Measurements from ENCODE around the gene NF2.
"Not testable (repeated sequence)": the region's sequence is repeated elsewhere in the genome, so short reads cannot be mapped to it uniquely, and the experiment has no call there.

Gene NF2

GRCh38 chr22:29574762-29575450 lies 28.5 kb upstream of the NF2 start:
- Histone ChIP-seq H3K4me1 (ENCODE audit: control insufficient read depth, insufficient read depth, low read length, poor library complexity, severe bottlenecking) (peaks cover 2% of the 10 kb centered on the region), H3K36me3 (ENCODE audit: control insufficient read depth, insufficient read depth, low read length) (peaks cover 7% of the 10 kb centered on the region), H3K4me3 (ENCODE audit: extremely low read depth, insufficient read depth, low read length, poor library complexity, severe bottlenecking) (no peak overlapping the region), H3K9me3 (ENCODE audit: control insufficient read depth, low read length) (no peaks in the 10 kb centered on the region), H3K27ac (ENCODE audit: low read depth, low read length, severe bottlenecking) (no peak overlapping the region)
- WGBS, 2 experiments (ENCODE audit: insufficient coverage in 2 of 2), result 93 to 100% methylated on average over 3 to 6 of the region's 7 CpGs

GRCh38 chr22:29578462-29579200 lies 24.8 kb upstream of the NF2 start:
- Histone ChIP-seq H3K36me3 (ENCODE audit: control insufficient read depth, insufficient read depth, low read length) (no peaks in the 10 kb centered on the region), H3K4me3 (ENCODE audit: extremely low read depth, insufficient read depth, low read length, poor library complexity, severe bottlenecking) (no peak overlapping the region), H3K27ac (ENCODE audit: low read depth, low read length, severe bottlenecking) (no peak overlapping the region), H3K4me1 (ENCODE audit: control insufficient read depth, insufficient read depth, low read length, poor library complexity, severe bottlenecking) (peaks cover 11% of the 10 kb centered on the region), H3K9me3 (ENCODE audit: control insufficient read depth, low read length) (no peaks in the 10 kb centered on the region)
- 77 to 90% methylated on average over 7 to 10 of the region's 10 CpGs for WGBS, 2 experiments (ENCODE audit: insufficient coverage in 2 of 2)

- H3K4me1 ChIP-seq (ENCODE audit: control insufficient read depth, insufficient read depth, low read length, poor library complexity, severe bottlenecking), result peaks cover 11% of the 10 kb centered on the region
- no peaks in the 10 kb centered on the region for H3K36me3 ChIP-seq (ENCODE audit: control insufficient read depth, insufficient read depth, low read length)
- no peaks in the 10 kb centered on the region for H3K9me3 ChIP-seq (ENCODE audit: control insufficient read depth, low read length)
- peak overlapping the region; percentile 74 for H3K27ac ChIP-seq (ENCODE audit: low read depth, low read length, severe bottlenecking)
- peak overlapping the region; percentile 78 for H3K4me3 ChIP-seq (ENCODE audit: extremely low read depth, insufficient read depth, low read length, poor library complexity, severe bottlenecking)
- 21 to 31% methylated on average over 5 to 8 of the region's 8 CpGs for WGBS, 2 experiments (ENCODE audit: insufficient coverage in 2 of 2)
These were observed 23.1 kb upstream of the NF2 start for GRCh38 chr22:29580200-29580810.

GRCh38 chr22:29581799-29582198 lies 21.6 kb upstream of the NF2 start:
- 91 to 94% methylated on average over 10 of the region's 12 CpGs for WGBS, 2 experiments (ENCODE audit: insufficient coverage in 2 of 2)
- Histone ChIP-seq H3K9me3 (ENCODE audit: control insufficient read depth, low read length) (no peaks in the 10 kb centered on the region), H3K36me3 (ENCODE audit: control insufficient read depth, insufficient read depth, low read length) (no peaks in the 10 kb centered on the region), H3K4me1 (ENCODE audit: control insufficient read depth, insufficient read depth, low read length, poor library complexity, severe bottlenecking) (peaks cover 11% of the 10 kb centered on the region), H3K4me3 (ENCODE audit: extremely low read depth, insufficient read depth, low read length, poor library complexity, severe bottlenecking) (peak overlapping the region; percentile 78), H3K27ac (ENCODE audit: low read depth, low read length, severe bottlenecking) (no peak overlapping the region)

- Histone ChIP-seq H3K36me3 (ENCODE audit: control insufficient read depth, insufficient read depth, low read length) (no peaks in the 10 kb centered on the region), H3K27ac (ENCODE audit: low read depth, low read length, severe bottlenecking) (no peak overlapping the region), H3K9me3 (ENCODE audit: control insufficient read depth, low read length) (no peaks in the 10 kb centered on the region), H3K4me1 (ENCODE audit: control insufficient read depth, insufficient read depth, low read length, poor library complexity, severe bottlenecking) (peaks cover 8% of the 10 kb centered on the region), H3K4me3 (ENCODE audit: extremely low read depth, insufficient read depth, low read length, poor library complexity, severe bottlenecking) (no peak overlapping the region)
- 80 to 91% methylated on average over 4 to 5 of the region's 5 CpGs for WGBS, 2 experiments (ENCODE audit: insufficient coverage in 2 of 2)
These were observed 18.5 kb upstream of the NF2 start for GRCh38 chr22:29584975-29585374.

GRCh38 chr22:29586193-29586705 lies 17.2 kb upstream of the NF2 start:
- 88 to 100% methylated on average over 1 to 3 of the region's 4 CpGs for WGBS, 2 experiments (ENCODE audit: insufficient coverage in 2 of 2)
- not testable (repeated sequence) for H3K9me3 ChIP-seq (ENCODE audit: control insufficient read depth, low read length); H3K4me1 ChIP-seq (ENCODE audit: control insufficient read depth, insufficient read depth, low read length, poor library complexity, severe bottlenecking); H3K4me3 ChIP-seq (ENCODE audit: extremely low read depth, insufficient read depth, low read length, poor library complexity, severe bottlenecking); H3K36me3 ChIP-seq (ENCODE audit: control insufficient read depth, insufficient read depth, low read length); H3K27ac ChIP-seq (ENCODE audit: low read depth, low read length, severe bottlenecking)

GRCh38 chr22:29587938-29588699 lies 15.3 kb upstream of the NF2 start:
- no peaks in the 10 kb centered on the region for H3K9me3 ChIP-seq (ENCODE audit: control insufficient read depth, low read length)
- no peaks in the 10 kb centered on the region for H3K4me1 ChIP-seq (ENCODE audit: control insufficient read depth, insufficient read depth, low read length, poor library complexity, severe bottlenecking)
- 88 to 91% methylated on average over 7 to 8 of the region's 9 CpGs for WGBS, 2 experiments (ENCODE audit: insufficient coverage in 2 of 2)
- H3K4me3 ChIP-seq (ENCODE audit: extremely low read depth, insufficient read depth, low read length, poor library complexity, severe bottlenecking), result no peak overlapping the region
- no peaks in the 10 kb centered on the region for H3K36me3 ChIP-seq (ENCODE audit: control insufficient read depth, insufficient read depth, low read length)
- H3K27ac ChIP-seq (ENCODE audit: low read depth, low read length, severe bottlenecking), result no peak overlapping the region

GRCh38 chr22:29593923-29594322 lies 9.5 kb upstream of the NF2 start:
- Histone ChIP-seq H3K36me3 (ENCODE audit: control insufficient read depth, insufficient read depth, low read length) (no peaks in the 10 kb centered on the region), H3K27ac (ENCODE audit: low read depth, low read length, severe bottlenecking) (no peak overlapping the region), H3K4me3 (ENCODE audit: extremely low read depth, insufficient read depth, low read length, poor library complexity, severe bottlenecking) (no peak overlapping the region), H3K4me1 (ENCODE audit: control insufficient read depth, insufficient read depth, low read length, poor library complexity, severe bottlenecking) (no peaks in the 10 kb centered on the region), H3K9me3 (ENCODE audit: control insufficient read depth, low read length) (no peaks in the 10 kb centered on the region)
- WGBS, 2 experiments (ENCODE audit: insufficient coverage in 2 of 2), result 79 to 96% methylated on average over 2 to 4 of the region's 4 CpGs

- H3K9me3 ChIP-seq (ENCODE audit: control insufficient read depth, low read length); H3K36me3 ChIP-seq (ENCODE audit: control insufficient read depth, insufficient read depth, low read length); H3K4me1 ChIP-seq (ENCODE audit: control insufficient read depth, insufficient read depth, low read length, poor library complexity, severe bottlenecking); H3K4me3 ChIP-seq (ENCODE audit: extremely low read depth, insufficient read depth, low read length, poor library complexity, severe bottlenecking); H3K27ac ChIP-seq (ENCODE audit: low read depth, low read length, severe bottlenecking): not testable (repeated sequence)
- 89 to 93% methylated on average over 5 to 6 of the region's 6 CpGs for WGBS, 2 experiments (ENCODE audit: insufficient coverage in 2 of 2)
These were observed 9.0 kb upstream of the NF2 start for GRCh38 chr22:29594447-29594846.

- Histone ChIP-seq H3K9me3 (ENCODE audit: control insufficient read depth, low read length) (no peaks in the 10 kb centered on the region), H3K36me3 (ENCODE audit: control insufficient read depth, insufficient read depth, low read length) (no peaks in the 10 kb centered on the region), H3K27ac (ENCODE audit: low read depth, low read length, severe bottlenecking) (no peak overlapping the region), H3K4me1 (ENCODE audit: control insufficient read depth, insufficient read depth, low read length, poor library complexity, severe bottlenecking) (no peaks in the 10 kb centered on the region), H3K4me3 (ENCODE audit: extremely low read depth, insufficient read depth, low read length, poor library complexity, severe bottlenecking) (no peak overlapping the region)
- WGBS, 2 experiments (ENCODE audit: insufficient coverage in 2 of 2), result 91 to 93% methylated on average over 10 of the region's 10 CpGs
These were observed 7.0 kb upstream of the NF2 start for GRCh38 chr22:29596408-29596807.

Measured in mesodermal cell (in vitro differentiated cells).